PC-3 (cell line): Measurements from ENCODE around the gene NAP1L1. TPM values are rescaled to one million over a fixed set of nuclear protein-coding genes. Genes with fewer than 3 reads are reported as not detected.

ENCODE experiments used
- ATAC-seq: fragments of 200-7000 bp; cut with Tn5 transposase; 2 replicates; pipeline ENCODE4 v1.9.1; 2020; ENCODE audit warnings: mild to moderate bottlenecking, moderate library complexity
- Bru-seq: library from RNA; stranded (reverse); fragments of 400-500 nt; gene quantifications from one replicate; lab custom pipeline; 2021; lab: Mats Ljungman, UMichigan
- BruChase-seq, 2 experiments: library from RNA; stranded (reverse); fragments of 400-500 nt; gene quantifications; one replicate each; lab custom pipeline; 2021; lab: Mats Ljungman, UMichigan
- BruUV-seq: library from RNA; stranded (reverse); fragments of 400-500 nt; replicated peaks from 2 replicates; lab custom pipeline; 2021; lab: Mats Ljungman, UMichigan
- CTCF ChIA-PET: fragments of 300-600 bp; sonication (Branson Sonifier 250); formaldehyde crosslinking; loops from one replicate; lab custom pipeline; 2022; ENCODE audit warnings: antibody characterized with exemption; lab: Charles Lee
- POLR2A ChIA-PET: fragments of 300-600 bp; sonication (Branson Sonifier 250); formaldehyde crosslinking; loops from one replicate; lab custom pipeline; 2022; ENCODE audit warnings: antibody characterized with exemption; ENCODE audit not compliant: unreplicated experiment; lab: Charles Lee
- DNase-seq: peaks from one replicate; pipeline ENCODE4 v3.0.0-alpha.2; 2015
- H2AFZ ChIP-seq: fragments of 300-600 bp; sonication (generic); 2 replicates; pipeline ENCODE4 v1.6.0; 2016; ENCODE audit warnings: antibody characterized with exemption, low read length
- H3F3A ChIP-seq: fragments of 300-600 bp; sonication (generic); one replicate; pipeline ENCODE4 v1.6.0; 2017; ENCODE audit warnings: antibody characterized with exemption, low read length, control low read depth, mild to moderate bottlenecking; ENCODE audit not compliant: unreplicated experiment
- H3K27ac ChIP-seq: fragments of 300-600 bp; sonication (generic); 2 replicates; pipeline ENCODE4 v1.5.1; 2016; ENCODE audit warnings: mild to moderate bottlenecking, low read length
- H3K27me3 ChIP-seq: fragments of 300-600 bp; sonication (generic); 2 replicates; pipeline ENCODE4 v1.6.1; 2016; ENCODE audit warnings: low read length, mixed read lengths
- H3K36me3 ChIP-seq: fragments of 300-600 bp; sonication (generic); 2 replicates; pipeline ENCODE4 v1.6.1; 2016; ENCODE audit warnings: low read depth, mixed run types, low read length, mixed read lengths
- H3K4me1 ChIP-seq: fragments of 300-600 bp; sonication (generic); 2 replicates; pipeline ENCODE4 v1.5.1; 2016; ENCODE audit warnings: low read length; ENCODE audit not compliant: insufficient read depth
- H3K4me2 ChIP-seq: fragments of 300-600 bp; sonication (generic); 2 replicates; pipeline ENCODE4 v1.6.0; 2016; ENCODE audit warnings: low read length
- H3K4me3 ChIP-seq: fragments of 300-600 bp; sonication (generic); 2 replicates; pipeline ENCODE4 v1.5.1; 2016; ENCODE audit warnings: mild to moderate bottlenecking, low read length, mixed read lengths
- H3K79me2 ChIP-seq: fragments of 300-600 bp; sonication (generic); 2 replicates; pipeline ENCODE4 v1.6.1; 2017; ENCODE audit warnings: low read length, mixed read lengths
- H3K9ac ChIP-seq: fragments of 300-600 bp; sonication (generic); 2 replicates; pipeline ENCODE4 v1.6.0; 2016; ENCODE audit warnings: mild to moderate bottlenecking, low read length
- H3K9me2 ChIP-seq: fragments of 300-600 bp; sonication (generic); replicated peaks from 2 replicates; pipeline ENCODE4 v1.6.1; 2016; ENCODE audit warnings: mixed run types, low read length, mixed read lengths
- H3K9me3 ChIP-seq: fragments of 300-600 bp; sonication (generic); 2 replicates; pipeline ENCODE4 v1.6.1; 2016; ENCODE audit warnings: low read length, mixed read lengths
- H4K20me1 ChIP-seq: fragments of 300-600 bp; sonication (generic); 2 replicates; pipeline ENCODE4 v1.6.1; 2016; ENCODE audit warnings: low read length, mixed read lengths
- EZH2 ChIP-seq: fragments of 300-600 bp; sonication (generic); IDR thresholded peaks from one replicate; pipeline ENCODE4 v1.6.1; 2017; ENCODE audit warnings: antibody characterized with exemption, mild to moderate bottlenecking, low read length; ENCODE audit not compliant: unreplicated experiment
- EZH2phosphoT487 ChIP-seq: fragments of 300-600 bp; sonication (generic); IDR thresholded peaks from 2 replicates; pipeline ENCODE4 v1.6.1; 2018; ENCODE audit warnings: mild to moderate bottlenecking, antibody characterized with exemption, low read length, borderline replicate concordance
- intact Hi-C: fragments of 100-400 bp; cut with micrococcal nuclease; formaldehyde crosslinking; loops from 2 replicates; pipeline ENCODE4 v1.9.0; 2023
- long read RNA-seq: library from polyadenylated mRNA; unstranded; transcript quantifications from one replicate; pipeline ENCODE4 v2.0.0, GENCODE V29; 2021; ENCODE audit not compliant: unreplicated experiment
- total RNA-seq: library from RNA; depleted of rRNA; stranded (reverse); fragments of >200 nt; gene quantifications from 2 replicates; pipeline ENCODE4 v1.2.3, GENCODE V29; 2014; rRNA removed
- TF ChIP-seq, protein P1 (sequence below): fragments of 300-600 bp; sonication (generic); conservative IDR thresholded peaks from 2 replicates; pipeline ENCODE4 v1.5.1; 2017; ENCODE audit warnings: antibody characterized with exemption, low read depth, mild to moderate bottlenecking, low read length

The NAP1L1 gene
- 200 and 247 TPM in 2 replicates for total RNA-seq
- percentile 96 among the genes with signal in this experiment for Bru-seq, nascent RNA
- BruChase-seq, experiment 1, labeled RNA remaining after a 6-hour chase, result percentile 94 among the genes with signal in this experiment
- percentile 98 among the genes with signal in this experiment for BruChase-seq, experiment 2, labeled RNA remaining after a 2-hour chase
- long read RNA-seq, full-length matches to known transcripts, result 85 of 202 reads
- long read RNA-seq, partial matches to known transcripts, result 103 of 202 reads
- long read RNA-seq, other reads (novel, unspliced or antisense), result 14 of 202 reads

DNA sequence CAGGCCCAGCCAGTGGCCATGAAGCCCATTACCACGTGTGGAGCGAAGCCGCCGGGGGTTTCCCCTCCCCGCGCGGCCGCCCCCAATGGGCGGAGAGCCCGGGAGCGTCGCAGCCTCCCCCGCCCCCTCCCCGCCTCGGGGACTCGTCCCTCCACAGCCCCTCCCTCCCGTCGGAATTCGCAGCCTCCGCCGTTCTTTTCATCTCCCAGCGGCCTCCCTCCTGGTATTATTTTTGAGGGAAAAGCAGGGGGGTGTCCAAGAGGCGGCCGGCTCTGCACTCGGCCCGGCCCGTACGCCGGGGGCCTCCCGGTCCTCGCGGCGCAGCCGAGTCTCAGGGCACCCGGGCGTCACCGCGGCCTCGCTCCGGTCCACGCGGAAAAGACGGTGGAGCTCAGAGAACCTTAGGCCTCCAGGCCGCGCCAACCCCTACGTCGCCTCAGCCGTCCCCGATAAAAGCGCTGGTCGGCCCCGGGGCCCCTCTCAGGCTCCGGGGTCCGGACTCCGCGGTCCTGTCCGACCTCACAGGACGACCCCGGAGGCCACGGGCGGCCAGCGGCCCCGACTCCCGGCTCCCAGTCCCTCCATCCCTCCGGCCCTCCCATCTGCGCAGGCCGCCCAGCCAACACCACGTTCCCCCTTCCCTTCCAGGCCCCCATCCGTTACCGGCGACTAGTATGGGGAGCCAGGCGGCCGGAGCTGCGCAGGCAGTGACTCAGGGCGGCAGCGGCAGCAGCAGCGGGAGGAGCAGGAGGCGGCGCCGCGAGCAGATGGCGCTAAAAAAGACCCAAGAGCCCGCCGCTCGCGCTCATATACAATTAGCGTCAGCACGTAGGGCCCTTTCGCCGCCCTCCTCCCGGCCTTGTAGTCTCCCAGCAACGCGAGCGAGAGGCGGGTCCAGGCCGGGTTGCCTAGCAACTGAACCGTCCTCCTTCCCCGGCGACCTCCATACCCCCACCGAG, at the start of gene NAP1L1:
NAP1L1 (minus strand) TSS at position 782 of the 959 bp plus-strand sequence. CDS start 10,466 bp downstream, outside the sequence.
- DNase-seq, result peak; percentile 98
- H3K27ac ChIP-seq, result peak within 1 kb of the TSS; percentile 76
- H3K9me2 ChIP-seq, result no peaks in the 10 kb centered on the region
- peak; percentile 89 for ATAC-seq
- peak within 1 kb of the TSS; percentile 93 for H3K4me3 ChIP-seq
- no peaks in the 10 kb centered on the region for H3K9me3 ChIP-seq
- peaks cover 31% of the 10 kb centered on the region for H3K4me1 ChIP-seq
- no peaks in the 10 kb centered on the region for H3F3A ChIP-seq
- peak within 1 kb of the TSS; percentile 99 for H3K9ac ChIP-seq
- no peaks in the 10 kb centered on the region for H3K27me3 ChIP-seq
- H3K4me2 ChIP-seq, result peak within 1 kb of the TSS; percentile 83
- peaks cover 46% of the 10 kb centered on the region for H4K20me1 ChIP-seq
- no TSS peak for BruUV-seq
- TF ChIP-seq, protein P1, sequence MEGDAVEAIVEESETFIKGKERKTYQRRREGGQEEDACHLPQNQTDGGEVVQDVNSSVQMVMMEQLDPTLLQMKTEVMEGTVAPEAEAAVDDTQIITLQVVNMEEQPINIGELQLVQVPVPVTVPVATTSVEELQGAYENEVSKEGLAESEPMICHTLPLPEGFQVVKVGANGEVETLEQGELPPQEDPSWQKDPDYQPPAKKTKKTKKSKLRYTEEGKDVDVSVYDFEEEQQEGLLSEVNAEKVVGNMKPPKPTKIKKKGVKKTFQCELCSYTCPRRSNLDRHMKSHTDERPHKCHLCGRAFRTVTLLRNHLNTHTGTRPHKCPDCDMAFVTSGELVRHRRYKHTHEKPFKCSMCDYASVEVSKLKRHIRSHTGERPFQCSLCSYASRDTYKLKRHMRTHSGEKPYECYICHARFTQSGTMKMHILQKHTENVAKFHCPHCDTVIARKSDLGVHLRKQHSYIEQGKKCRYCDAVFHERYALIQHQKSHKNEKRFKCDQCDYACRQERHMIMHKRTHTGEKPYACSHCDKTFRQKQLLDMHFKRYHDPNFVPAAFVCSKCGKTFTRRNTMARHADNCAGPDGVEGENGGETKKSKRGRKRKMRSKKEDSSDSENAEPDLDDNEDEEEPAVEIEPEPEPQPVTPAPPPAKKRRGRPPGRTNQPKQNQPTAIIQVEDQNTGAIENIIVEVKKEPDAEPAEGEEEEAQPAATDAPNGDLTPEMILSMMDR, result no peak
- TF ChIP-seq EZH2 (no peak), EZH2phosphoT487 (no peak)
- peaks cover 32% of the 10 kb centered on the region for H3K36me3 ChIP-seq
- ChIA-PET POLR2A (interaction anchor here (0.7 to 0.8 kb wide), 2 partner anchors 12 to 577 kb away, joined by 4 to 9 read pairs; no protein-coding TSS in a partner anchor), CTCF (no interaction called here)
- intact Hi-C loops, result loop anchor here (1.0 to 10.0 kb wide), 4 partner anchors 47 to 373 kb away; no protein-coding TSS in a partner anchor
- H3K79me2 ChIP-seq, result peaks cover 52% of the 10 kb centered on the region
- peak within 1 kb of the TSS; percentile 95 for H2AFZ ChIP-seq

DNA sequence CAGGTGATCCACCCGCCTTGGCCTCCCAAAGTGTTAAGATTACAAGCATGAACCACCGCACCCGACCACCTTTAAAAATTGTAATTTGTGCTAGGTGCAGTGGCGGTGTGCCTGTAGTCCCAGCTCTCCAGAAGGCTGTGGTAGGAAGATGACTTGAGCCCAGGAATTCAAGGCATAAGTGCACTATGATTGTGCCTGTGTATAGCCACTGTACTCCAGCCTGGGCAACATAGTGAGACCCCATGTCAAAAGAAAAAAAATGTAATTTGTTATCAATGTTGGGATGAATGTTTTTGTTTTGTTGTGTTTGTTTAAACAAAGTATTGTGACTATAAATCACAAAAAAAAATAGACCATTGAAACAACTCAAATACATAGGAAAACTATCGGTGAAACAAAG, 43.1 kb upstream of the NAP1L1 start:
- no peak overlapping the region for H3K4me2 ChIP-seq
- ChIA-PET CTCF (no interaction called here), POLR2A (no interaction called here)
- no peaks in the 10 kb centered on the region for H3K79me2 ChIP-seq
- intact Hi-C loops, result no loop called here
- H3K9ac ChIP-seq, result no peak overlapping the region
- H3K4me3 ChIP-seq, result no peak overlapping the region
- no TSS peak for BruUV-seq
- DNase-seq, result no peak
- TF ChIP-seq, protein P1, result no peak
- TF ChIP-seq EZH2phosphoT487 (no peak), EZH2 (no peak)
- no peaks in the 10 kb centered on the region for H3K27me3 ChIP-seq
- ATAC-seq, result no peak
- no peak overlapping the region for H3K27ac ChIP-seq
- no peaks in the 10 kb centered on the region for H3K9me3 ChIP-seq
- H3K9me2 ChIP-seq, result no peaks in the 10 kb centered on the region
- peaks cover 16% of the 10 kb centered on the region for H3K4me1 ChIP-seq
- H2AFZ ChIP-seq, result no peak overlapping the region
- no peaks in the 10 kb centered on the region for H3K36me3 ChIP-seq
- H3F3A ChIP-seq, result no peaks in the 10 kb centered on the region
- H4K20me1 ChIP-seq, result no peaks in the 10 kb centered on the region
